ENCODE measurements around the gene TRIM37. TPM values are rescaled to one million over a fixed set of nuclear protein-coding genes. Genes with fewer than 3 reads are reported as not detected.
A peak's percentile ranks its signal among the peaks of the same experiment; 100 is the strongest.

The TRIM37 gene
- total RNA-seq, 1 donor from 2014 or later: 22.9 TPM

GRCh38 chr17:59110973-59111372, 4.3 kb upstream of the TRIM37 start:
- DNase-seq (ENCODE audit: low read depth): no peak
- H3K4me3 ChIP-seq (ENCODE audit: low read depth, low read length): no peak overlapping the region
- TF ChIP-seq, protein P1, sequence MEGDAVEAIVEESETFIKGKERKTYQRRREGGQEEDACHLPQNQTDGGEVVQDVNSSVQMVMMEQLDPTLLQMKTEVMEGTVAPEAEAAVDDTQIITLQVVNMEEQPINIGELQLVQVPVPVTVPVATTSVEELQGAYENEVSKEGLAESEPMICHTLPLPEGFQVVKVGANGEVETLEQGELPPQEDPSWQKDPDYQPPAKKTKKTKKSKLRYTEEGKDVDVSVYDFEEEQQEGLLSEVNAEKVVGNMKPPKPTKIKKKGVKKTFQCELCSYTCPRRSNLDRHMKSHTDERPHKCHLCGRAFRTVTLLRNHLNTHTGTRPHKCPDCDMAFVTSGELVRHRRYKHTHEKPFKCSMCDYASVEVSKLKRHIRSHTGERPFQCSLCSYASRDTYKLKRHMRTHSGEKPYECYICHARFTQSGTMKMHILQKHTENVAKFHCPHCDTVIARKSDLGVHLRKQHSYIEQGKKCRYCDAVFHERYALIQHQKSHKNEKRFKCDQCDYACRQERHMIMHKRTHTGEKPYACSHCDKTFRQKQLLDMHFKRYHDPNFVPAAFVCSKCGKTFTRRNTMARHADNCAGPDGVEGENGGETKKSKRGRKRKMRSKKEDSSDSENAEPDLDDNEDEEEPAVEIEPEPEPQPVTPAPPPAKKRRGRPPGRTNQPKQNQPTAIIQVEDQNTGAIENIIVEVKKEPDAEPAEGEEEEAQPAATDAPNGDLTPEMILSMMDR (conservative IDR thresholded peaks at IDR 0.05; ENCODE audit: low read depth, low read length): no peak

DNA sequence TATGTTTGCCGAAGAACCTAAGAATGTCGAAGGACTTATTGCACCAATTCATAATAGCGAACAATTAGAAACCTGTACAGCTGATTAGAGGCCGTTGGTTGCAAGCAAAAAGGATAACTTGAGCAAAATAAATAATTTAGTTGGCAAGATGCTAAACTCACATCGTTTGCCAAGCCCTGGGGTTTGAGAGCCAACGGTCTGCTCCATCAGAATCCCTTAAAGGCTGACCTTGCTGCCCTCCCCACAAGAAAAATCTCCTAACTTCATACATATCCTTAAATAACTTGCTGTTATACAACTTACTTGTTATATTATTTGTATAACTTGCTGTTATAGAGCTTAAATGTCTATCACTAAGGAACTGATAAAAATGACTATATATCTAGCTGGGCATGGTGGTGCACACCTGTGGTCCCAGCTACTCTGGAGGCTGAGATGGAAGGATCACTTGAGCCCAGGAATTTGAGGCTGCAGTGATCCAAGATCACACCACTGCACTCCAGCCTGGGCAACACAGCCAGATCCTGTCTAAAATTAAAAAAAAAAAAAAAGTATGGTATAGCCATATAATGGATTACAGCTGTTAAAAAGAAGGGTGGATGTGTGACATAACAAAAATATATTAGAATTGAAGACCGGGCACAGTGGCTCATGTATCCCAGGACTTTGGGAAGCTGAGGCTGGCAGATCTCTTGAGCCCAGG, 1.9 kb upstream of the TRIM37 start:
- TF ChIP-seq, protein P1 (conservative IDR thresholded peaks at IDR 0.05; ENCODE audit: low read depth, low read length): no peak
- H3K4me3 ChIP-seq (ENCODE audit: low read depth, low read length): no peak overlapping the region

GRCh38 chr17:59107306-59107670, 608 bp upstream of the TRIM37 start:
- TF ChIP-seq, protein P1 (conservative IDR thresholded peaks at IDR 0.05; ENCODE audit: low read depth, low read length): no peak
- no peak for DNase-seq (ENCODE audit: low read depth)
- H3K4me3 ChIP-seq (ENCODE audit: low read depth, low read length): peak overlapping the region; percentile 95

More for the DNA sequence above, 1.9 kb upstream of the TRIM37 start:
- DNase-seq (ENCODE audit: low read depth): no peak

DNA sequence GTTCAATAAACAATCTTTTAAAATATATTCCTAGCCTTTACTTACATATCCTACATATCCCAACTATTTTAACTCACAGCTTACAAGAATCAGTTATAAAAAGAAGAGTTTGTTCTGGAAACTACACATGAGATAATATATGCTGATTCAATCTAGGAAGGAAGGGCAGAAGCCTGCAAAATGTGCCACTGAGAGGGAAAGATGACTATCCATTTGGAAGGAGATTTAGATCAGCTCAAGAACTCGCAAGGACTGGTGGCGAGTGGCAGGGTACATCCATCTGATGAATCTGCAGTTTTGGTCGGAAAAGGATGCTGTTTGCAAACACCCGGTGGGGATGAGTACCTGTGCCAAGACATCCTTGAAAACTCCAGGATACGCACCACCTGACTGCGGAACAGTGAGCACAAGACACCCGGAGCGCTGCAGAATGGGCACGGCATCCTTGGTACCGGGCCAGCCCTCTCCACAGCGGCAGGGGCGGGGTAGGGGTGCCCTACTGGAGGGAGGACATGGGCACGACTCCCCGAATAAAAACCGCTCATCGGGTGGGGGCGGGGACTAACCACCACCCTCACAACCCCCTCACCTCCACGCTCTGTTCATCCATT, 723 bp downstream of the TRIM37 start:
- H3K4me3 ChIP-seq (ENCODE audit: low read depth, low read length): peak overlapping the region; percentile 95
- DNase-seq (ENCODE audit: low read depth): no peak
- TF ChIP-seq, protein P1 (conservative IDR thresholded peaks at IDR 0.05; ENCODE audit: low read depth, low read length): no peak

GRCh38 chr17:59101178-59101577, 5.5 kb downstream of the TRIM37 start:
- no peak overlapping the region for H3K4me3 ChIP-seq (ENCODE audit: low read depth, low read length)
- DNase-seq (ENCODE audit: low read depth): no peak
- TF ChIP-seq, protein P1 (conservative IDR thresholded peaks at IDR 0.05; ENCODE audit: low read depth, low read length): no peak

DNA sequence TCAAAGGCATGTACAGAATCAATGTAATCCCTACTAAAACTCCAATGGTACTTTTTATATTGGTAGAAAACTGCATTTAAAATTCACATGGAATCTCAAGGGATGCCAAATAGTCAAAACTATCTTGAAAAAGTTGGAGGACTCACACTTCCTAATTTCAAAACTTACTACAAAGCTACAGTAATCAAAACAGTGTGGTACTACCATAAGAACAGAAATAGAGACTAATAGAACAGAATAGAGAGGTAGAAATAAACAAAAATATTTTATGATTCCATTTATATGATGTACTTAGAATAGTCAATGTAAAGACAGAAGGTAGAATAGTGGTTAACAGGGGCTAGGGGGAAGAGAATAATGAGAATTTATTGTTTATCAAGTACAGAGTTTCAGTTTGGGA, 8.8 kb downstream of the TRIM37 start:
- H3K4me3 ChIP-seq (ENCODE audit: low read depth, low read length): no peak overlapping the region
- no peak for DNase-seq (ENCODE audit: low read depth)
- TF ChIP-seq, protein P1 (conservative IDR thresholded peaks at IDR 0.05; ENCODE audit: low read depth, low read length): no peak

Data from epithelial cell of proximal tubule (primary cell).